Ectodermal cell (in vitro differentiated cells): Measurements from ENCODE around the gene LPGAT1.

Experiments used
- H3K27ac ChIP-seq: 2 replicates; pipeline ENCODE4 v1.7.0; 2013; ENCODE audit warnings: mild to moderate bottlenecking, low read depth, low read length; ENCODE audit not compliant: insufficient read depth, poor library complexity, severe bottlenecking
- H3K27me3 ChIP-seq: 2 replicates; pipeline ENCODE4 v1.7.0; 2013; ENCODE audit warnings: mild to moderate bottlenecking, low read length; ENCODE audit not compliant: insufficient read depth, control insufficient read depth, poor library complexity, severe bottlenecking
- H3K36me3 ChIP-seq: one replicate; pipeline ENCODE4 v1.7.0; 2013; ENCODE audit warnings: low read length; ENCODE audit not compliant: control insufficient read depth, insufficient read depth
- H3K4me1 ChIP-seq: one replicate; pipeline ENCODE4 v1.7.0; 2013; ENCODE audit warnings: low read length; ENCODE audit not compliant: control insufficient read depth, insufficient read depth
- H3K4me3 ChIP-seq: 2 replicates; pipeline ENCODE4 v1.7.0; 2013; ENCODE audit warnings: low read depth, low read length, control low read depth; ENCODE audit not compliant: insufficient read depth
- H3K9me3 ChIP-seq: 2 replicates; pipeline ENCODE4 v1.7.0; 2013; ENCODE audit warnings: mild to moderate bottlenecking, low read length, moderate library complexity; ENCODE audit not compliant: control insufficient read depth
- WGBS, 2 experiments: methylation state at CpG; one replicate each; pipeline ENCODE4 v1.1.7; 2013; ENCODE audit warnings: missing lambda C conversion rate in 2 of 2; 5-methylcytosine and 5-hydroxymethylcytosine counted together

The LPGAT1 gene

DNA sequence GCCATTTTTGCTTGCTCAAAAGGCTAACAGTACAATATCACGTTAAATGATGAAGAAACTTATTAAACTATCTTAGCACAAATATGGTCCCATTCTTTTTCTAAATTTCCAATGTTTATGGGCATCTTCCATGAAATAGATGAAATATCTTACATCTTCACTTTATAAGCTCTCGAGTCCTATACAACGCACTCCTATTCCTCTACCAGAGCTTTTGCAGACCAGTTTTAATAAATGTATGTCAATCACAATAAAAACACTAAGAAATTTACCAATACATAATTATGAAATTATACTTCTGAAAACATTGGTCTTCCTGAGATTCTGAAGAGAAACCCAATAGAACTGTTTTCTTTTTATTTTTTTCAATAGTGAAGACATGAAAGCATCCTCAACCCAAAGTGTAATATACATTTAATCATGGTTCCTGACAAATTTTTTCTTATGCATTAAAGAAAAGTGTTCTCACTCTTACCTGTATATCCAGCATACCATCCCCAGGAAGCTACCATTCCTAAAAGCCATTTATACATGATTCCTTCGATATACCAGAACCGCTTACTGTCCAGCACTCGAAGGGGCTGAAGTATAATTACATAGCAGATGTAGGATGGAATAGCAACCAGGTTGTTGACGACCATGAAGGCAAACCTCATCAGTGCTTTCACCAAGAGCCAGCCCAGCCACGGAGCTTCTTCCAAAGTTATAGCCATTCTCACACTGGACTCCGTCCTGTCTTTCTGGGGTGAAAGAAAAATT, 1.8 kb downstream of the LPGAT1 start:
- H3K4me3 ChIP-seq = peak overlapping the region; percentile 47
- no peak overlapping the region for H3K27ac ChIP-seq
- no peaks in the 10 kb centered on the region for H3K4me1 ChIP-seq
- H3K27me3 ChIP-seq = peaks cover 30% of the 10 kb centered on the region
- WGBS, 2 experiments = 73 to 78% methylated on average over 8 to 9 of the region's 9 CpGs
- no peaks in the 10 kb centered on the region for H3K36me3 ChIP-seq
- no peaks in the 10 kb centered on the region for H3K9me3 ChIP-seq

DNA sequence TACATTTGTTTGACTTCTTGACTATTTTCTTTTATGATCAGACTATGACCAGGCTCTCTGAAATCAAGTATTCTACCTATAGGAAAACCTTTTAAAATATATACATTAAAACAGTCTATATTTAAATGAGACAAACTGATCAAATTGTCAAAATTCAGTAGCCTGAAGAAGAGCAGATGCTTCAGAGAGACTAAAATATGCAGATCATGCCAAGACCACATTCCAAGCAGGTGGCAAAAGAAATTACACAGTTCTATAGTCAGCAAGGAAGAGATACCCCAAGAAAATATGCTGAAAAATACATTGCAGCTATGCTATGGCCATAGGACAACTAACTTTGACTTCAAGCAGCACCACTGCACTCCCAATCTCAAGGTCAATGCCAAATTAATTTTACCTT, 3.5 kb downstream of the LPGAT1 start:
- Histone ChIP-seq H3K36me3 (no peaks in the 10 kb centered on the region), H3K9me3 (no peaks in the 10 kb centered on the region), H3K27me3 (peaks cover 27% of the 10 kb centered on the region), H3K27ac (no peak overlapping the region), H3K4me3 (no peak overlapping the region), H3K4me1 (no peaks in the 10 kb centered on the region)

DNA sequence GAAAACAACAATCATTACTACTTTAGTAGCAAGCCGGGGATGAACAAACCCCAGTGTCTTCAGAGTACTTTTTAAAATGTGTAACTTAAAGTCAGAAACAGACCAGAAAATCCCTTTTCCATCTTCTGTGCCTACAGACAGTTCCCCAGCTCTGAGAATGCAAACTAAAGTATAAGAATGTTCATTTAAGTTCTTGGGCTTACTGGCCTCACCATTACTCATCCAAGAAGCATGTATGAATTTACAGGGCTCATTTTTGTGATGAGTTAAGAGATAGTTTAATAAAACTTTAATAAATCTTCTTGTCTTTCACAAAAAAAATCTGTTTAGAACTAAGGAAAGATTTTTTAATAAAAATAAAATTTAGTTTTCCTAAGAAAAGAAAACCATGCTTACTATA, 4.6 kb downstream of the LPGAT1 start:
- Histone ChIP-seq H3K27me3 (peaks cover 21% of the 10 kb centered on the region), H3K36me3 (no peaks in the 10 kb centered on the region), H3K9me3 (no peaks in the 10 kb centered on the region), H3K4me1 (no peaks in the 10 kb centered on the region), H3K4me3 (no peak overlapping the region), H3K27ac (no peak overlapping the region)
- 20 to 55% methylated on average over 1 of the region's 1 CpG for WGBS, 2 experiments

DNA sequence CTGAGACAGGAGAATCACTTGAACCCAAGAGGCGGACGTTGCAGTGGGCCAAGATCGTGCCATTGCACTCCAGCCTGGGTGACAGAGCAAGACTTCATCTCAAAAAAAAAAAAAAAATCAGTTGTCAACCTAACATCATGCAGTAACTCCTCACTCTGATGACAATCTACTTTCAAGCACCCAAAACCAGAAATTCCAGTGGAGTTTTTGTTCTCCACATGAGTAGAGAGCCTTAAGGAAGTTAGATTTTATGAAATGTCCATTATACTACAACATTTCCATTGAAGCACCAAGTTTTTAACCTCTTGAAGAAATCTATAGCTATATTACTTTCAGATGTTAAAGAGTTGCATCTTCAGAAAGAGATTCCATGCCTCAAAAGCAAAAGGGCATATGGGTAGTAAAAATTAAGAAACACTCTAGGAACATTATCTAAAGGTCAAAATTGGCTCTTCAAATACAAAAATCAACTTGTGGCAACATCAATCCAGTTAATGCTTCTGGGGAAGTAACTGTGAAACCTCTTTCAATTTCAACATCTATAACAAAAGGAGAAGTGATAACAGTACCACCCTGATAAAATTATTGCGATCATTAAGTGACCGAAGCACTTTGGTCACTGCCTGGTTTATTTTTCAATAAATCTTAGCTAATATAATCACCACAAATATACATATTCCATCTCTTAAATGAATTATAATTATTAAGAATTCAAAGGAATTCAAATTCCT, 7.7 kb downstream of the LPGAT1 start:
- 97 to 99% methylated on average over 5 of the region's 5 CpGs for WGBS, 2 experiments
- no peaks in the 10 kb centered on the region for H3K27me3 ChIP-seq
- no peaks in the 10 kb centered on the region for H3K4me1 ChIP-seq
- no peak overlapping the region for H3K27ac ChIP-seq
- H3K9me3 ChIP-seq = no peaks in the 10 kb centered on the region
- H3K36me3 ChIP-seq = no peaks in the 10 kb centered on the region
- H3K4me3 ChIP-seq = no peak overlapping the region

DNA sequence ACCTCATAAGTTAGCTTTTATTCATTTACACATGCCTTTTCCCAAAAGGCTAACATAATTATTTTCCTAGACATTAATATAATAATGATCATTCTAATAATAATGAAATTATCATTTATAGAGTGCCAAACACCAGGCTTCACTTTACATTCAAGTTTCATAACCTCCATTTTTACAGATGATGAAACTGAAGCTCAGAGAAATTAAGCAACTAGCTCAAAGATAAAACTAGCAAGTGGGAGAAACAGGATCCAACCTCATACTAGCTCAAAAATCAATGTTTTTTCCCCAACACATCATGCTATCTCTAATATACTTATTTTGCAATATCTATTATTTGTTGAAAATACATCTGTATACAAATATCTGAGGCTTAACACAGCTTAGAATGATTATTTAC, 14.0 kb downstream of the LPGAT1 start:
- no peaks in the 10 kb centered on the region for H3K36me3 ChIP-seq

DNA sequence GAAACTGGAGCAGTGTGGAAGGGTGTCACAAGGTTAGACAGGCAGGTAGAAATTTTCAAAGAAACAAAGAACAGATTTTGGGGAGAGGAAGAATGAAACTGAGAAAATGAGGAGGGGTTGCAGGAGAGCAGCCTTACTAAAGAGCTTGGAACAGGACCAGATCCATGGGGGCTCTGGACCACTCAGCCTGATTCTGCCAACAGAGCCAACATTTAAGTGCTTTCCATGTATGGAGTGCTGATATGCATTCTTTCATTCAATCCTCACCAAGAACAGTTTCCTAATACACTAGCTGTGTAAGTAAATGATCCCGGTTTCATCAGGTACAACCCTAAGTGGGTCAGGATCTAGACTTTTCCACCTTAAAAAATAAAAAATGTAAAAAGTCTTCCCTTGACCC, 16.2 kb downstream of the LPGAT1 start:
- H3K27ac ChIP-seq = no peak overlapping the region
- no peaks in the 10 kb centered on the region for H3K4me1 ChIP-seq
- no peaks in the 10 kb centered on the region for H3K27me3 ChIP-seq
- H3K36me3 ChIP-seq = no peaks in the 10 kb centered on the region
- no peak overlapping the region for H3K4me3 ChIP-seq
- H3K9me3 ChIP-seq = no peaks in the 10 kb centered on the region
- WGBS, 2 experiments = 92 to 93% methylated on average over 1 of the region's 1 CpG

More for the DNA sequence above, 14.0 kb downstream of the LPGAT1 start:
- Histone ChIP-seq H3K27ac (no peak overlapping the region), H3K9me3 (no peaks in the 10 kb centered on the region), H3K4me3 (no peak overlapping the region), H3K27me3 (no peaks in the 10 kb centered on the region), H3K4me1 (no peaks in the 10 kb centered on the region)

DNA sequence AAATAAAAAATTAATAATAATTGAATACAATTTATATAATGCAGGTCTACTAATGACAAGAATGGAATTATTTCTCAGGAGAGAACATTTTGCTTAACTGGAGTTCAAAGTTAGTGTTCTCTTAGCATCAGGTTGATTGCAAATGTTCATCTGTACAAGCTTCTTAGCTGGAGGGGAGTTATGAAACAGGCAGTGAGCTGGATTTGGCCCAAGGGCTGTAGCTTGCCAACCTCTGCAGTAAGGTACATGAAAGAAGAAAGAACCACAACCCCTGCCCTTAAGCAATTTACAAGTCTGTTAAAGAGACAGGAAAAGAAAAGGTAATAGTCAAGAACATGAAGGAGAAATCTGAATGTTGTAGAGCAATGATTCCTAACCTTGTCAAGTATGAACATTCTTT, 17.0 kb downstream of the LPGAT1 start:
- Histone ChIP-seq H3K4me1 (no peaks in the 10 kb centered on the region), H3K27ac (no peak overlapping the region), H3K27me3 (no peaks in the 10 kb centered on the region), H3K9me3 (no peaks in the 10 kb centered on the region), H3K4me3 (no peak overlapping the region), H3K36me3 (no peaks in the 10 kb centered on the region)

DNA sequence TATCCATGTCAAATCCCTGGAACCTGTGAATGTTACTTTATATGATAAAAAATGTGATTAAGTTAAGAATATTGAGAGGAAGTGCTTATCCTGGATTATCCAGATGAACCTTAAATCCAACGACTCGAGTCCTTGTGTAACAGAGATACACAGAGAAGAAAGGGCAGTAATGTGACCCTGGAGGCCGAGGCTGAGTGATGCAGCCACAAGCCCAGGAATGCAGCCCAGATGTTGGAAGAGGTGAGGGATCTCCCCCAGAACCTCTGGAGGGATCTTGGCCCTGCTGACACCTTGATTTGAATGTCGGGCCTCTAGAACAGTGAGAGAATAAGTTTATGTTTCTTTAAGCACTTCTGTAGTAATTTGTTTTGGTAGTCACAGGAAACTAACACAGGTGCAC, 18.0 kb downstream of the LPGAT1 start:
- WGBS, 2 experiments = 92 to 95% methylated on average over 4 of the region's 4 CpGs
- H3K9me3 ChIP-seq = no peaks in the 10 kb centered on the region
- no peaks in the 10 kb centered on the region for H3K4me1 ChIP-seq
- no peak overlapping the region for H3K27ac ChIP-seq
- H3K4me3 ChIP-seq = no peak overlapping the region
- no peaks in the 10 kb centered on the region for H3K27me3 ChIP-seq
- H3K36me3 ChIP-seq = no peaks in the 10 kb centered on the region

DNA sequence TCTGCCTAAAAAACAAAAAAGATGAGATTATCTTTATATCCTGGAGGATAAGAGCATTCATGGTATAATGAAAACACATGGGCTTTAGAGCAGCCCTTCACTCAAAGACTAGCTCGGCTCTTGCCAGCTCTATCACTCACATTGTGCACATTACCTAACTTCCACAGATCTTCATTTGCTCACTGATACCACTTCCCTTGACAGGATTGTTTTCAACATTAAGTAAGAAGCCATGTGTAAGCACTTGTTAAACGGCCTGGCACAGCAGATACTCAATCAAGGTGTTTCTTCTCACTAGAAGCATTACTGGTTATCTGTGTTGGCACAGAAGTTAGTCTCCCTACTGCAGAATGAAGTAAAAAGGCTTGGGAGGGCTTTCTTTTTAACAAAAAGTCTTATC, 18.7 kb downstream of the LPGAT1 start:
- H3K27me3 ChIP-seq = no peaks in the 10 kb centered on the region
- no peak overlapping the region for H3K27ac ChIP-seq
- no peaks in the 10 kb centered on the region for H3K4me1 ChIP-seq
- no peaks in the 10 kb centered on the region for H3K9me3 ChIP-seq
- no peak overlapping the region for H3K4me3 ChIP-seq
- WGBS, 2 experiments = 92 to 95% methylated on average over 2 of the region's 2 CpGs
- H3K36me3 ChIP-seq = no peaks in the 10 kb centered on the region

DNA sequence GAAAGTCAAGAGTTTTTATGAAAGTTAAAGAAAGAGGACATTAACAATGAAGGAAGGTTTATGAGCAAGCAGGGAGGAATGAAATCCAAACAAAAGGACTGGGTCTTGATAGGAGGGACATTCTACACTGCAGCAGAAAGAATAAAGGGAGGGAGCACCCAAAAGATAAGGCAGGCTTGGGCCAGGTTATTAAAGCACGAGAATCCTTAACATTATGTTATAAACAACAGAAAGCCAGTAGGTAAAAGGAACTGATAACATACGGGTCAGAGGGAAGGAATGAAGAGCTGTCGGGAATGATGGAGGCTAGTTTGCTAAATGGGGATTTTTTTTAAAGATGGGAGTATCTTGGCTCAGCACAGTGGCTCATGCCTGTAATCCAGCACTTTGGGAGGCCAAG, 19.4 kb downstream of the LPGAT1 start:
- Histone ChIP-seq H3K4me3 (no peak overlapping the region), H3K27me3 (no peaks in the 10 kb centered on the region), H3K4me1 (no peaks in the 10 kb centered on the region), H3K36me3 (no peaks in the 10 kb centered on the region), H3K9me3 (no peaks in the 10 kb centered on the region), H3K27ac (no peak overlapping the region)
- WGBS, 2 experiments = 95 to 100% methylated on average over 3 of the region's 3 CpGs
